Stimulated activated CD4-positive, alpha-beta T cell treated with anti-CD3 and anti-CD28 coated beads, TNF-alpha, amount 100 ng/mL, for 24 hours (primary cell): ENCODE data around the gene ABHD17A.
A peak's percentile ranks its signal among the peaks of the same experiment; 100 is the strongest.
"Not testable (repeated sequence)": the region's sequence is repeated elsewhere in the genome, so short reads cannot be mapped to it uniquely, and the experiment has no call there.

Source experiments
- DNase-seq, 3 experiments: peaks; one replicate each; pipeline ENCODE4 v3.0.0-alpha.2; 2020; ENCODE audit warnings: low read depth in 3 of 3

ABHD17A gene

GRCh38 chr19:1910177-1910576 lies 24.9 kb upstream of the ABHD17A start:
- no peak for DNase-seq

GRCh38 chr19:1909761-1910080 lies 24.4 kb upstream of the ABHD17A start:
- no peak for DNase-seq

- DNase-seq = no peak
Measured at GRCh38 chr19:1908364-1908678, 23.0 kb upstream of the ABHD17A start.

- DNase-seq = no peak
Measured at GRCh38 chr19:1907563-1908363, 22.5 kb upstream of the ABHD17A start.

- no peak for DNase-seq
Measured at GRCh38 chr19:1906985-1907562, 21.8 kb upstream of the ABHD17A start.

- no peak for DNase-seq
Measured at GRCh38 chr19:1905863-1906375, 20.6 kb upstream of the ABHD17A start.

- DNase-seq = peak; percentile 94 to 99 (median 96)
Measured at GRCh38 chr19:1905110-1905862, 20.0 kb upstream of the ABHD17A start, which contains the start of the genes ADAT3 and SCAMP4. ADAT3 (plus strand) TSS chr19:1905399; CDS start chr19:1912048, 6,649 bp downstream. SCAMP4 (plus strand) TSS chr19:1905399; CDS start chr19:1915020, 9,621 bp downstream.

- DNase-seq = no peak
Measured at GRCh38 chr19:1904860-1905109, 19.5 kb upstream of the ABHD17A start.

GRCh38 chr19:1902923-1903322 lies 17.6 kb upstream of the ABHD17A start:
- no peak for DNase-seq

- no peak for DNase-seq
Measured at GRCh38 chr19:1901940-1902404, 16.7 kb upstream of the ABHD17A start.

GRCh38 chr19:1896508-1896907 lies 11.2 kb upstream of the ABHD17A start:
- no peak for DNase-seq

- no peak for DNase-seq
Measured at GRCh38 chr19:1893791-1894190, 8.5 kb upstream of the ABHD17A start.

GRCh38 chr19:1889907-1890306 lies 4.6 kb upstream of the ABHD17A start:
- DNase-seq = no peak

- DNase-seq = no peak
Measured at GRCh38 chr19:1888385-1888784, 3.1 kb upstream of the ABHD17A start.

- not testable (repeated sequence) for DNase-seq
Measured at GRCh38 chr19:1886360-1886759, 1.1 kb upstream of the ABHD17A start.

- DNase-seq = no peak
Measured at GRCh38 chr19:1884719-1885334, 469 bp downstream of the ABHD17A start.

GRCh38 chr19:1884291-1884718 lies 991 bp downstream of the ABHD17A start:
- no peak for DNase-seq

GRCh38 chr19:1883784-1884183 lies 1.5 kb downstream of the ABHD17A start:
- no peak for DNase-seq

GRCh38 chr19:1882786-1883692 lies 2.3 kb downstream of the ABHD17A start:
- no peak for DNase-seq

GRCh38 chr19:1882089-1882785 lies 3.1 kb downstream of the ABHD17A start:
- peak in 2 of 3 experiments; percentile 43 to 65 for DNase-seq
